HG02943 (cell line): Measurements from ENCODE around the gene RDH16.
"Not testable (repeated sequence)": the region's sequence is repeated elsewhere in the genome, so short reads cannot be mapped to it uniquely, and the experiment has no call there.

ENCODE experiments used
- ATAC-seq: cut with Tn5 transposase; IDR thresholded peaks from one replicate; pipeline ENCODE4 v1.9.1; 2021; ENCODE audit warnings: mild to moderate bottlenecking, low read depth, moderate library complexity; ENCODE audit not compliant: unreplicated experiment

The RDH16 gene

DNA sequence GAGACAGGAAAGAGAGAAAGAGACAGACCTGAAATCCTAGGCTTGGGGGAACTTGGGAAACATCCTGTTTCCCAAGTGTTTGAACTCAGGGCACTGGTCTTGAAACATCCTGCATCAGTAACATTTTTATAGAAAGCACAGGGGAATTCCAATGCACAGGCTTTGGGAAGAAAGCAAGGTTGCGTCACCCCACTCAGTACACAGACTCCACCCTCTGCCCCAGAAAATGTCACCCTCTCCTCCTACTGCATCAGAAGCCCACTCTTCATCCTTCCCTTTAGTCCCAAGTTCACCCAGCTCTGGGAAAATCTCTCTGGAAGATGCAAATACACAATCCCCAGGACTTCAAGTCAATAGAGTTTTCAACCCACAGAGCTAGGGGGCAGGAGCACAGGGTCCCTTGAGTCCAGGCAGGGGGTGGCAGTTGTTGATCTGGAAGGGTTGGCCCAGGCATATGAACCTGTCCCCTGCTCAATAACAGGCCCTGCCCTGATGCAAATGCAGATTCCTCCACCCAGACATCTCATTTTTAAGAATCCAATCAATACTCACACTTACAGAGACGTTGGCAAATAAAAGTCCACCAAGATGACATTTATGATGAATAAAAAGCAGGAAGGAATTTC, 1.7 kb downstream of the RDH16 start:
- no peak for ATAC-seq

DNA sequence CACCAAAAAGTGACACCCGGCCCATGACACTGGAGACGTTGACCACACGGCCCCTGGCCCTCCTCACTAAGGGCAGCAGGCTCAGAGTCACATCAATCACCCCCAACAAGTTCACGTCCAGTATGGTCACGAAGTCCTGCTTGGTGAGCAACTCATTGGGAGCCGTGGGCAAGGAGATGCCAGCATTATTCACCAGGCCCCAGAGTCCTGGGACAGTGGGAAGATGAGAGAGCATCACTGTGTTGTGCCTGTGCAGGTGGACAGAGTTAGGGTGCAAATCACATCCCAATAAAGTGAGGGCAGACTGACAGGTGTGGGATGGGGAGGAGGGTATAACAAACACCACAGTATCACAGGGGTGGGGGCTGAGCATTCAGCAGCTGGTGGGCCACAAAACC, 2.5 kb downstream of the RDH16 start:
- no peak for ATAC-seq

DNA sequence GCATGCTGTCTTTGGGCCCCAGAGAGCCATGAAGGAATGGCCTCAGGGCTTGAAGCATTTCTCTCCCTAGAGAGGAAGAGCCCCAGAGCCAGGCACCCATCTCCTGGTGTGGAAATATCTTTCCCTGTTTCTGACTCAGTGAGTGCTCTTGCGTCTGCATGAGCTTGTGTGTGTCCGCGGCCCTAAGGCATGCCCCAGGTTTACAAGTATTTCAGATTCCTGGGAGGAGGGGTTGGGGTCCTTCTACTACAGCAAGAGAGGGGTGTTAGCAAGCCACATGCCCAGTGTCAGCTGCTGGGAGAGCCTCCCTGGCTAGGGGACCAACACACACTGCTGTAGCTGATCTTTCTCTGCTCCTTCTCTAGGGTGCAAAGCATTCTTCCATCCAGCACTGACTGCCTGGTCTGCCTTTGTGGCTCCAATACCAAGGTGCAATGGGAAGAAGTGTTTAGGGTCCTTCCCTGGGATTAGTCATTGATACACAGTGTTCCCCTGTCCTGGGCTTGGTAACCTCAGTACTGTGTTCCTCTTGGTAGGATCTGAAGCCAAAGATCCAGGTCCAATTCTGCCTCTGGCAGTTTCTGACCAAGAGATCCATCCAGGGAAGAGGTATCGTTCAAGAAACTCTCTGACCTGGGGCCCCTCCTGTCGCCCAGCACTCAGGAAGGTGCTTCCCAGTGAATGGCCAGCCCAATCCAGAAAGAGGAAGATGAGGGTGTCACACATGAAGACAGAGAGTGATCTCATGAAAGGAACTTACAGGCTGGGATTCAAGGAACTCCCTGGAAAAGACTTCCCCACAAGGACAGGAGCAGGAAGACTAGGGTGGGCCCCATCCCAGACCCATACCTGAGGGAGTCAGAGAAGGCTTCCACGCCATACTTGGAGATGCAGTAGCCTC, 3.1 kb downstream of the RDH16 start:
- no peak for ATAC-seq

DNA sequence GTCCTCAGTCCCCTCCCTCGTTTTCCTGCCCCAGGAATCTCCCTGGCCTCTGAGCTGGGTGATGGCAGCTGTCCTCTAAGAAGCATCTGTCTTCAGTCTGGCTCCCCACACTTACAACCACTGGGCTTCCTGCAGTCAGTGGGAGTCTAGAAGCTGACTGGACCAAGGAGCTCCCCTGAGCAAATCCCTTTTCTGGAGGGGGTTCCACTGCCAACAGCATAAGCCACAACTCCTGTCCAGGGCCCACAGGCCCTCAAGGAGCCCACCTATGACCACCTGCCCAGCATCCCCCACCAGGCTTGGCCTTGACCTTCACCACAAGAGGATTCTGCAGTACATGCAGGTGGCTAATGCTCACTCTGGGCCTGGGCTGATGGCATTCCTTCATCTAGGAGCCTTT, 4.1 kb downstream of the RDH16 start:
- ATAC-seq: no peak

DNA sequence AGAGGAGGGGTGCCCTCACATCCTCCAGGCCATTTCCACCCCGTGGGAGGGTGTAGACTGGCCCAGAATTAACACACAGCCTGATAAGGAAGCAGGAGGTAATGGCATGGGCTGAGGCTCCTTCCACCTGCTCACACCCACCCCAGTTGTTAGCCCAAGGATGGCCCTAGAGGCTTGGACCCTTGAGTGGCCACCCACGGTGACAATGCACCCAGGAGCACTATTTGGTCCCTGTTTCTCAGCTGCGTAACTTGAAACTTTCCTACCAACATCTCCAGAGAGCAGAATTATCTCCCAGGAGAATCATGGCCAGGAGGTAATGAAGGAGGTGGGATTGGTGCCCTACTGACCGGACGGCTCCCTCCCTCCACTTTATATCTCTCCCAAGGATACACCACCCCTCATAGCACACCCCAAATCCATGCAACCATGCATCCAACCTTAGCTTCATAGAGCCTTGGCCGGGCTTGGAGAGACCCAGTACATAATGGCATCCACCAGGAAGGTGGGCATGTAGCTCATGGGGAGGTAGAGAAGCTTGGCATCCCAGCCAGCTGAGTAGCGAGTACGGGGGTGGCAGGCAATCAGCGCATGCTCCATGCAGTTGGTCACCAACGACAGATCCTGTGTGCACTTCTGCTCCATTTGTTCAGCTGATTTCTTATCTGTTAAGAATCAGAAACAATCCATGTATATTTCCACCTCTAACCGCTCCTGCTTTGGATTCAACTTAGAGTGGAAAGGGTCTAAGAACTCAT, 5.6 kb downstream of the RDH16 start:
- ATAC-seq: no peak

DNA sequence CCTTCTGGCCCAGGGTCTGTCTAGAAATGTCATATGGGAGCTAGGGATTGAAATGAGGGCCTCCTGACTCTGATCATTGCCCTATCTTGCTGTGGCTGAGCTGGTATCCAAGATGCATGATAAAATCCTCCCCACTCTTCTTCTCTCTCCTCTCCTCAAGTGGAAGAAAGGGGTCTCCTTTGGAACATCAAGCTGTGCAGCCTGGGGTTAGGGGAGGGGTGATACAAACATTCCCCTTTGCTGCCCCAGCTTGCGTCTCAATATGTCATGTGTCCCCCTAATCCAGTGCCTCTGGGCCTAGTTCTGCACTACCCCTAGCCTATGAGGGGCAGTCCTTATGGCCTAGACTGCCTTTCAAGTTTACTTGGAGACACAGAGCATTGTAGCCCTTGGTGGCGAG, 8.5 kb downstream of the RDH16 start:
- ATAC-seq: no peak

DNA sequence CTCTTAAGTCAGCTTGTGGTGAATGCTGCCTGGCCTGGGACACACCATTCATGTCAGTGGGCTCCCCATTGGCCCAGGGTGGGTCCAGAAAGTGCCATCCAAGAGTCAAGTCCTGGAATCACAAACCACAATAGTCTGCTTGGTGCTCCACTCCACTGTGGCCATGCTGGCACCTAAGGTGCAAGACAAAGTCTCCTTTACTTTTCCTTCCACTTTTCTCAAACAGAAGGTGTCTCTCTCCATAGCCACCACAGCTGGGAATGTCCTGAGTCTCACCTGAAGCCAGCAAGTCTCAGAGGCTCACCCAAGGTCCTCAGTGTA, 9.0 kb downstream of the RDH16 start:
- no peak for ATAC-seq

DNA sequence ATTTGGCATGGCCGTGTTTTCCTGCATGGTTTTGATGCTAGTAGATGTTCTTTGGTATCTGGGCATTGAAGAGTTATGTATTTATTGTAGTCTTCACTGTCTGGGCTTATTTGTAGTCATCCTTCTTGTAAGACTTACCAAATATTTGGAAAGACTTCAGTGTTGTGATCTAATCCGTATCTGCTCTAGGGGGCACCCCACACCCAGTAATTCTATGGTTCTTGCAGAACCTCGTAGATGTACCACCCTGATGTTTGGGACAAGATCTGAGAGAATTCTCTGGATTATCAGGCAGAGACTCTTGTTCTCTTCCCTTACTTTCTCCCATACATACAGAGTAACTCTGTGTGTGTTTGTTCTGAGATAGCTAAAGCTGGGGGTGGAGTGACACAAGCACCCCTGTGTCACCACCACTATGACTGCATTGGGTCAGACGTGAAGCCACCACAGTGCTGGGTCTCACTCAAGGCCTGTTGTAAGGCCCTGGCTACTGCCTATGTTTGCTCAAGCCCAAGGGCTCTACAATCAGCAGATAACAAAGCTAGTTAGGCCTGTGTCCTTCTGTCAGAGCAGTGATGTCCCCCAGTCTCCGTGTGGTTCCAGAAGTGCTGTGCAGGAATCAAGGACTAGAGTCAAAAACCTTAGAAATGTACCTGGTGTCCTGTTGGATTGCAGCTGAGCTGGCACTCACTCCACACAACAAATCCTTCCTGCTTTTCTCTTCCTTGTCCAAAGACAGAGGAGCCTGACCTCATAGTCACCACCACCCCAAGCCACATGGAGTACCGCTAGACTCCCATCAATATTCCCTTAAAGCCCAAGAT, 9.6 kb downstream of the RDH16 start:
- no peak for ATAC-seq

DNA sequence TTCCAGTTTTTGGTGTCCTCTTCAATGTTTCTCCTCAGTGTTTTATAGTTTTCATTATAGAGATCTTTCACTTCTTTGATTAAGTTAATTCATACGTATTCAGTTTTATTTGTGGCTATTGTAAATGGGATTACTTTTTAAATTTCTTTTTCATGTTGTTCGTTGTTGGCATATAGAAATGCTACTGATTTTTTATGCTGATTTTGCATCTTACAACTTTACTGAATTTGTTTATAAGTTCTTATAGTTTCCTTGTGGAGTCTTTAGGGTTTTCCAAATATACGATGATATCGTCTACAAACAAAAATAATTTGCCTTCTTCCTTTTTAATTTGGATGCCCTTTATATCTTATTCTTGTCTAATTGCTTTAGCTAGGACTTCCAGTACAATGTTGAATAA, 13.5 kb downstream of the RDH16 start:
- no peak for ATAC-seq

DNA sequence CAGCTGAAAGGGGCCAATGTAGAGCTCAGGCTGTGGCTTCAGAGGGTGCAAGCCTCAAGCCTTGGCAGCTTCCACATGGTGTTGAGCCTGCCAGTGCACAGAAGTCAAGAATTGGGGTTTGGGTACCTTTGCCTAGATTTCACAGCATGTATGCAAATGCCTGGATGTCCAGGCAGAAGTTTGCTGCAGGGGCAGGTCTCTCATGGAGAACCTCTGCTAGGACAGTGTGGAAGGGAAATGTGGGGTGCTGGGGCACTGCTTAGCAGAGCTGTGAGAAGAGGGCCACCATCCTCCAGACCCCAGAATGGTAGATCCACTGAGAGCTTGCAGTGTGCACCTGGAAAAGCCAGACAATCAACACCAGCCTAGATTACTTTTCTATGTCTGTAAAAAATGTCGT, 14.0 kb downstream of the RDH16 start:
- not testable (repeated sequence) for ATAC-seq

DNA sequence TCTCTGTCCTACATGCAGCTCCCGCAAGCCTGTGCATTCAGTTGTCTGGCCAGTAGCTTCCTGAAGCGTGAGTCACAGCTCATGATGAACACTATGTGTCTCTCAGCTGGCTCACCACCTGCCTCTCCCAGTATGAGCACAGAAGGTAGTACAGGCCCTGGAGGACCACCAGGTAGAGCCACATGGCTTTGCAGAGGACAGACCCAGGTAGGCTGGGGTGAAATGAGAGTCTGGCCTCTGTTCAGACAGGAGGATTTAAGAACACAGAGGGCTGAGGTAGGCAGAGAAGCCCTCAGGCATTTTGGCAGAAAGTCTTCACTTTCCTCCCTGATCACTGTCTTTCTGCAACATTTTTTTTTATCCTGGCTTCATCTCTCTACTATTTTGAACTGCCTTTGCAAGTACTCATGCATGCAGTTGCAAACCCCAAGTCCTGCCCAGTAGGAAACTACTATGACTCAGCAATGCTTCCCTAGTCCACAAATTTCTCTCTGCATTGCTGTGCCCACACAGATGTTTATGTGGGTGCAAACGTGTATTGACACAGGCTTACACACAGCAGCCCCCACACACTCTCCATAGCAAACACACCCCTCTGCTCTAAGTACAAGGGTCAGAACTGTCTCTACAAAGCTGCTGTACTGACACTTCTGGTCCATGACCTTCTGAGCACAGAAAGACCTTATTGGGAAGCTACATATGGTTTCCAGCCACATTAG, 15.9 kb downstream of the RDH16 start:
- ATAC-seq: no peak

DNA sequence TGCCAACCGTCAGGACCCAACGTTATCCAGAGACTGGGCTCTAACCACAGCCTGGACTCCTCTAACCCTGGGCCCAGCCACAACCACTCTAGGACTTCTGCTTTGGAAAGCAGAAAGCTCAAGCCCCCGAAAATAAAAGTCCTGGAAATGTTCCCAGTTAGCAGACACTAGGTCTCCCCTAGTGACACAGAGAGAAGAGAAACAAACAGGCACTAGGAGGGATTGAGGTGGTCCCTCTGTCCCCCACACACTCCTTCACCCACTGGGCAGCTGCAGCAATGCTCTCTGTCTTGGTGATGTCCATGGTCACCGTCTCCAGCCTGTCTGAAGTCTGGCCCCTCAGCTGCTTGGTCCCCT, 16.5 kb downstream of the RDH16 start:
- ATAC-seq: not testable (repeated sequence)

DNA sequence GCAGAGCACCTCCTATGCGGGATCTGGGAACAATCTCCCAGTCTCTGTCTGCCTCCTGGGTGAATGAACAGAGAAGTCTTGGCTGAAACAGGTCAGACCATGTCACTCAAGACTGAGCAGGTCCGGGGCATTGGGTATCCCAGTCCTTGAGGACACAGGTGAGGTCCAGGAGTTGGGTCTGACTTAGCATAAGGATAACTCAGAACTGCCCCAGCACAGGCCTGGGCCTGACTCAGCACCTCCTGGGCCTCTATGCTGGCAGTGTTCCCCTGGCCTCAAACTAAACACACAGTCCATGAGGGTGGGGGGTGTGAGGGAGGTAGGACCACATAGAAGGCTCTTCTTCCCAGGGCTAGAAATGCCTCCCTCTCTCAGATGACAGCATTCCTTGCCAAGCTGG, 21.7 kb downstream of the RDH16 start:
- no peak for ATAC-seq

DNA sequence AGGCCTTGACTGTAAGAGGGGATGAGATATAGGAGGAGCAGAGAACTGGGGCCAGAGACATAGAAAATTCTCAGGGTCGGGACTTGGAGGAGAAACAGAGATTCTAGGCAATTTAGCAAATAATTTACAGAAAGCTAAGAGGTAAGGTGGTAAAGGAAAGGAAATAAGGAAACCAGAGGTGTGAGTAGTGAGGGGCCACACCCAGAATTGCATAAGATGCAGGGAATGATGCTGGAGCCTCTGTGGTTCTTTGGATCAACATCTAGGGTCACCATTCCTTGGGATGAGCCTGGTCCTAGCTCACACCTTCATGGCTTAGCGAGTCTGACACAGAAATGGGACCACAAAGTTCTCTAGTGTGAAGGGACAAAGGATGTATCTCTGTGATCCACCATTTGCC, 22.3 kb downstream of the RDH16 start:
- no peak for ATAC-seq

DNA sequence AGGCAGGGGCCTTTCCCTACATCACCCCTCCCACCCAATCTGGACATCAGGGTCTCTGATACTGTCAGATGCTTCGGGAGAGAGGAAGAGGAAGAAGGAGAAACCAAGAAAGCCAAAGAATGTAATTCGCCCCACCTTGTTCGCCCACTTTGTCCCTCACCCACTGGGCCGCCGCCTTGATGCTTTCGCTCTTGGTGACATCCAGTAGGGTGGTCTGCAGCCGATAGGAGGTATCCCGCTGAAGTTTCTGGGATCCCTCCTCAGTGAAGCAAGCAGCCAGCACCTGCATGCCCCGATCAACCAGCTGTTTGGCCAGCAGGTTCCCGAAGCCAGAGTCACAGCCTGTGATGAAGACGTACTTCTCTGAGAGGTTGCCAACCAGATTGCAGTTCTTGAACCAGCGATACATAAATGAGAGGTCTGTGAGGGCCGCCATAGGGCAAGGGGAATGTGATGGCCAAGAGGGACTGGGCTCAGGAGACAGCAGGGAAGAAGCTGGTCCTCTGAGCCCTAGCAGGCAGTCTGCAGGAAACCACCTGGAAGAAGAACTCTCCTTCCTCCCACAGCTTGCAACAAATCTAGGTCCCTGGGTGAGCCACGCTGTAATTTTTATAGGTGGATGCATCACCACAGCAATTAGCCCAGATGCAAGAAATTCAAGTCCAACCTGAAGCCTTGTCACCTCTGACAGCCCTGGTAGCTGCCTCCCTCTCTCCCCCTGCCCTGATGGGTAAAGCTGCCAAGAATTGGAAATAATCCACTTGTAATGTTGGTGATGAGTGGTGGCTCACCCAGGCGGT, 23.4 kb downstream of the RDH16 start, which contains the start of gene SDR9C7:
SDR9C7 (minus strand) TSS at position 583 of the 800 bp plus-strand sequence; CDS start at position 436, 147 bp downstream.
- no peak for ATAC-seq

DNA sequence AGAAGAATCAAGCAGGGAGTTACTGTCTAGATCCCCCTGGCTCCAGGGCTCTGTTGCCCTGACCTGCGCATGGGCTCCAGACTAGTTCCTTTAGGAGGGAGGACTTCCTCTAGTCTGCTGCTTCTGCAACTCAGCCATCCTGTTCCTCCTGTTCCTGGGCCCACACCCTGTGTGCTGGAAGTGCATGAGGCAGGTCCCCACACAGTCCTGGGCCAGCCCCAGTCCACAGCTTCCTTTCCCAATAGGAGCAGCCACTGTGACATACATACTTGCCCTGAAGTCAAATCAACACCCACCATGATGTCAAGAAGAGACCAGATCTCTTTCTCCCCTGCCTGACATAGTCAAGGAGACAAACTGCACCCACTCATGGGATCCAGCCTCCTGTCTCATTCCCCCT, 24.5 kb downstream of the RDH16 start:
- ATAC-seq: no peak

DNA sequence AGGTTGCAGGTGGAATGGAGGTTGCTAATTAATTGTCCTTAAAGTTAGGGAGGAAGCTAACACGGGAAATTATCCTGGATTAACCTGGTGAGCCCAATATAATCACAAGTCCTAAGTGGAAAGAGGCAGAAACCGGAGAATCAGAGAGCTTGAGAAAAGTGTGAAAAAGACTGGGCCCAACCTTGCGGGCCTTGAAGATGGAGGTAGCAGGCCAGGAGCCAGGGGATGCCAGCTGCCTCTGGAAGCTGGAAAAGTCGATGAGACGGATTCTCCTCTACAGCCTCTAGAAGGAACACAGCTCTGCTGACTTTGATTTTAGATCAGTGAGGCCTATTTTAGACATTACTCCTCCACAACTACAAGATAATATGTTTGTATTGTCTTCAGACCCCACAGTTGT, 25.3 kb downstream of the RDH16 start:
- no peak for ATAC-seq

DNA sequence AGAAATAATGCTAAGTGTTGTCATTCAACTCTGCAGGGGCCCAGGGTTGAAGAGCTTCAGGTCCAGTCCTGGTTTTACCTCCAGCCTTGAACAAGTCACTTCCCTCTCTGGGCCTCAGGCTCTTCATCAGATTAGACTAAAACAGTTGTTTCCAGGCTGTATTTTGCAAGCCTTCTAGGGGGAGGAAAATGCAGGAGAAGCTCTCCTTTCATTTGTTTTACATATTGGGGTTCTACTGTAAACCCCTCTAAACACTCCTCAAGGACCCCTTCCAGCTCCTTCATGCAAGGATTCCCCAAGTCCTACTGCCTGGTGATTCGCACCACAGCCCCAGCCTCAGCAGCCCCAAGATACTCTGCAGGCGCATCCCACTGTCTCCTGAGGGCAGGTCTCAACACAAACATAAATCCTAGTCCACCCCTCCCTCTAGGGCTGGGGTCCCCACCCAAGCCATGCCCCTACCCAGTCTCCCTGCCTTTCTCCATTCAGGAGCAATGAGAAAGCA, 25.9 kb downstream of the RDH16 start:
- no peak for ATAC-seq

DNA sequence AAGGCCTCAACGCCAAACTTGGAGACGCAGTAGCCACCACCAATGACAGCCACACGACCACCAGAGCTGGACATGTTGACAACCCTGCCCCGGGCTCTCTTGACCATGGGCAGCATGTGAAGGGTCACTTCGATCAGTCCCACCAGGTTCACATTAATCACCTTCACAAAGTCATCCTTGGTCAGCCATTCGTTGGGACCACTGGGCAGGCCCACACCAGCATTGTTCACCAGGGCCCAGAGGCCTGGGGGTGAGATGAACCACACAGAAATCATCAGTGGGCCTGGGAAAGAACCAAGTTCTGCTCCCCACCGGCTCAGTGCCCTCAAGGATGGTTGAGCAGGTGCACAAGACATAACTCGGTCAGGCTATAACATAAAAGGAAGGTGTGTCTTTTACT, 27.2 kb downstream of the RDH16 start:
- no peak for ATAC-seq
